ENCODE data around the gene AQP5. TPM values are rescaled to one million over a fixed set of nuclear protein-coding genes. Genes with fewer than 3 reads are reported as not detected.

Gene AQP5
- polyA plus RNA-seq, 1 donor: 0.38 TPM

DNA sequence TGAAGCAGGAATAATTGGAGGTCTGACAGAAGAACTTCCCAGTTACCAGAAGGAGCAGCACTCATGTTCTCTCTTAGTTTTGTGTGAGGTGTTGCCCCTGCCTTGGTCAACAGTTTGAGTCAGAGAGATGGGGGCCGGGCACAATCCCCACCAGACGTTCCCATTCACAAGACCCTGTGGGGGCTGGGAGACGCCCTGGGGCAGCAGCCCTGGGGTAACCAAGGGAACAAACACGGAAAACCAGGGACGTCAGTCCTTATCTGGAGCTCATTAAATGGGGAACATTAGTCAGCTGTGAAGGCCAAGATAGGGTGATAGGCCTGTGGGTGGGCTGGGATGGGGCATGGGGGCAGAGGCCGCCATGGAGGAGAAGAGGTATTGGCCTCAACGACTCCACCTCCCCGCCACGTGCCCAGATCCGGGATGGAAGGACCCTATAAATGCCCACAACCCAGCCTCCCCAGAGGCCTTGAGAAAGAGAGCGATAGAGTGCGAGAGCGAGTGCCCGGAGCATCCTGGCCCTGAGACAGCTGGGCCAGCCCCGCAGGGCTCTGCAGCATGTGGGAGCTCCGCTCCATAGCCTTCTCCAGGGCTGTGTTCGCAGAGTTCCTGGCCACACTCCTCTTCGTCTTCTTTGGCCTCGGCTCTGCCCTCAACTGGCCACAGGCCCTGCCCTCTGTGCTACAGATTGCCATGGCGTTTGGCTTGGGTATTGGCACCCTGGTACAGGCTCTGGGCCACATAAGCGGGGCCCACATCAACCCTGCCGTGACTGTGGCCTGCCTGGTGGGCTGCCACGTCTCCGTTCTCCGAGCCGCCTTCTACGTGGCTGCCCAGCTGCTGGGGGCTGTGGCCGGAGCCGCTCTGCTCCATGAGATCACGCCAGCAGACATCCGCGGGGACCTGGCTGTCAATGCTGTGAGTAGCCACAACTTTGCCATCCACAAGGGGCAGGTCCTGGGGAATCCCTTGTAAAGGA, 11.1 kb upstream of the AQP5 start, which contains the start of gene AQP2:
AQP2 (plus strand) TSS at position 465 of the 979 bp plus-strand sequence; CDS start at position 559, 94 bp downstream.
- DNase-seq (ENCODE audit: low read depth): no peak

DNA sequence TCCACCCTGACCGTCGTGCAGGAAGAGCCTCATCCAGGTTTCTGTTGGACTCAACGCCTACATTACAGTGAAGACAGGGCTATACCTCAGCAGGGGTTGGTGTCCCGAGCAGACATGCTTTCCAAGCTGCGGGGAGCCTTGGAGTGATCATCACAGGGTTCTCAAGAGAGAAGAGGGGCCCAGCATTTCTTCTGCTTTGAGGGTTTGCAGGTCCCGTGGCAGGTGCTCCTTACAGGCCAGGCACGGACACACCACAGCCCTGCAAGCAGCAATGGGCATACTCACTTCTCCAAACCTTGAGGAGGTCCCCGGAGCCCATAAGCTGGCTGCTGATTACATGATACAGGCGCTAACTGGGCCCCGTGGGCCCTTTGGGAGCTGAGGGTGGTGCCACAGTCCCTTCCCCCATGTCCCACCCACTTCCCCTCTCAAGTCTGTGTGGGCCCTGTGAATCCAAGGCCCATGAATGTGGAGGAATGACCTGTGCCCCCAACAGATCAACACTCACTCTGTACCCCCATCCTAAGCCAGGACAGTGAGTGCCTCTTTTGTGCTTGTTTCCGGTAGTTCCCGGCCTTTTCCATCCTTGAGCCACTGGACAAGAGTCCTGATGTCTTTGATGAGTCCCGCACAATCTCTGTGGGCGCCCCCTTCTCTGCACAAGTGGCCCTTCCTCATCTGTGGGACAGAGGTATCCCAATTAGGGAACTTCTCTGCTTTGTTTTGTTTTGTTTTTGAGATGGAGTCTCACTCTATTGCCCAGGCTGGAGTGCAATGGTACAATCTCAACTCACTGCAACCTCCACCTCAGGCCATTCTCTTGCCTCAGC, 10.0 kb upstream of the AQP5 start:
- DNase-seq (ENCODE audit: low read depth): no peak

GRCh38 chr12:49952391-49953055, 9.1 kb upstream of the AQP5 start:
- DNase-seq (ENCODE audit: low read depth): no peak

DNA sequence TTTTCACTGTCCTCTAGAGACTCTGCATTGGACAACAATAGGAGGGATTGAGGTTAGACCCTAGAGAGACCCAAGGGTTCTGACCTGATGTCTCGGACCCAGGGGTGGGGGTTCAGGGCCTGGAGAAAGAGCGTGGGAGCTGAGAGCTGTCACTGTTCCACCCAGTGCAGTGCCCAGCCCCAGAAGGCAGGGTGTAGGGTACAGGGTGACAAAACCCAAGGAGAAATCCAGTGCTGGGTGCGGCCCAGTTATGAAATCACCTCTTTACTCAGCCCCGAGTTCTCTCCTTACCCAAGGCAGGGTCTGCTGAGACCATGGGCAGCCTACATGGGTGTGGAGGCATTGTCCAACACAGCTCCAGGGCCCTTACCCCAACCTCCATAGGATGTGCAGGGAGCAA, 8.5 kb upstream of the AQP5 start:
- DNase-seq (ENCODE audit: low read depth): no peak

- no peak for DNase-seq (ENCODE audit: low read depth)
Measured at GRCh38 chr12:49953961-49954846, 7.5 kb upstream of the AQP5 start.

DNA sequence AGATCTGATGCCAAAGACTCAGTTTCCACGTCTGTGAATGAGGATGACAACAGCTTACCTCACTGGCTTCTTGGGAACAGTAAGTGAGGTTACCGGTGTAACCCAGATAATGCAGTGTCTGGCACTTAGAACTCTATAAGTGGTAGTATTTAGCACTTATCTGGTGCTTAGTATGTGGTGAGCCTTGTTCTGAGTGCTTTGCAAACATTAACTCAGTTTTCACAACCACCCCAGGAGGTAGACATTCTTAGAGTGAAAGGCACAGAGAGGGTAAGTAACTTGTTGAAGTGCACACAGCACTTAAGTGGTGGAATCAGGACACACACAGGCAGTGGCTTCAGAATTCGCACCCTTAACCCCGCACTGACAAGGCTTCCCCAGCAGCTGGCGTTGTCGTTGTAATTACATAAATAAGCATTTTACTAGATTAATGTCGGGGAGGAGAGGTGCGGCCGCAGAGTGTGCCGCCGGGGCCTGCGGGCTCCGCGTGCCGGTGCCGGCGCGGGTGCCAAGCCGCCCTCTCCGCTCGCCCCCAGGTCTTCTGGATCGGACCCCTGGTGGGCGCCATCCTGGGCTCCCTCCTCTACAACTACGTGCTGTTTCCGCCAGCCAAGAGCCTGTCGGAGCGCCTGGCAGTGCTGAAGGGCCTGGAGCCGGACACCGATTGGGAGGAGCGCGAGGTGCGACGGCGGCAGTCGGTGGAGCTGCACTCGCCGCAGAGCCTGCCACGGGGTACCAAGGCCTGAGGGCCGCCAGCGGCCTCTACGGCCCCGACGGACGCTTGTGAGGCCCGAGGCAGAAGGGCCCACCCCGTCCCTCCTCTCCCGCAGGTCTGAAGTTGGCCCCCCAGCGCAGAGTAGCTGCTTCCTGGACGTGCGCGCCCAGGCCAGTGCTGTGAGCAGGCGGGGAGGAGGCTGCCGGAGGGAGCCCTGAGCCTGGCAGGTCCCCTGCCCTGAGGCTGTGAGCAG, 6.5 kb upstream of the AQP5 start:
- no peak for DNase-seq (ENCODE audit: low read depth)

- DNase-seq (ENCODE audit: low read depth): no peak
Measured at GRCh38 chr12:49955899-49956662, 5.6 kb upstream of the AQP5 start.

DNA sequence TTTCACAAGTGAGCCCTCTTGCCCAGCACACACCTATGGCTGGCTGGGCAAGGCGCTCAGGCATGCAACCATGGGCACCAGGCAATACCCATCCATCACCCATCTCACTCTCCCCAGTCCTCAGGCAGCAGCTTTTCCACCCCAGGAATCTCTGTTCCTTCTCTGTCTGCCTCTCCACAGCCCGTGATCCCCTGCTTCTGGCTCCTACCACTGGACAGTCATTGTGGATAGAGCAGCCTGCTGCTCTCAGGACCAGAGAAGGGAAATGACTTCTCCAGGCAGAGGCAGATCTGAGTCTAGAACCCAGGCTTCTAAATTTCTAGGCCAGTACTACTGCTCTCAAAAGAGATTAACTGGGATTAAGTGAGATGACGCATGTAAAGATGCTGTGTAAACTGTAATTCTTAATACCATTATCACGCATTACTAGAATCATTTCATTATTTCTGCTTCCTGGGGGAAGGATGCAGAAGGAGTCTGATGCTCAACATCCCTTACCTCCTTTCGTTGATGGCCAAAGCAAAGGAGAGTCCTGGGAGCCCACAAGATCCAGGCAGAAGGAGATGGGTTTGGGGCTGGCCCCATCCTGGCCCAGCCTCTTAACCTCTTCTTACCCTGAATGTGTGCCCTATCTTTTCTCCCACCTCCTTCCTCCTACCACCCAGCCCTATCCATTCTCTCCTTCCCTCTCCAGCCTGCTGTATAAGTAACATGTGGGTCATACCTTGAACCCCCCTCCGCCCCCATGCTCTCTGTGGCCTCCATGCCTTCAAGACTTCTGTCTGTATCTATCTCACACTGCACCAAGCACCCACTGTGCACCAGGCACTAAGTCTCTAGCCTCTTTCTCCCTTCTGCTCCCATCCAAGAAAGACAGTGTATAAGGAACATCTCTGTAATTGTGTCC, 4.8 kb upstream of the AQP5 start:
- no peak for DNase-seq (ENCODE audit: low read depth)

DNA sequence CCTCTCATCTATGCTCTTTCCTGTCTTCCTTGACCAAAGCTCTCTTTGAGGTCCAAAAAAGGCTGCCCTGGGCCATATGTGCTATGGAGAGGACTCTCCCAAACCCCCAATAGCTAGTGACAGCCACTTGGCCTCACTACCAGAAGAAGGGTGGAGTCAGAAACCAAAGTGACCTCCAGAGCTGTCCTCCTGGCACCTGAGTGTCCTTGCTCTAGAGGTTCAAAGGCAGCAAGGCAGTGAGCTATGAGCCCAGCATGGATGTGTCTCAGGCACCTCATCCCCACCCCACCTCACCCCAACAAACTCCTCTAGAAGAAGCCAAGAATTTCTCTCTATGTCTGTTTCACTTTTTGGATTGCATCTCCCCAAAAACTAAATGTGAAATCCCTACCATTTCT, 4.1 kb upstream of the AQP5 start:
- no peak for DNase-seq (ENCODE audit: low read depth)

- no peak for DNase-seq (ENCODE audit: low read depth)
Measured at GRCh38 chr12:49959685-49960473, 1.8 kb upstream of the AQP5 start.

- DNase-seq (ENCODE audit: low read depth): no peak
Measured at GRCh38 chr12:49960474-49961110, 1.1 kb upstream of the AQP5 start.

- no peak for DNase-seq (ENCODE audit: low read depth)
Measured at GRCh38 chr12:49961993-49962764, 507 bp downstream of the AQP5 start.

- no peak for DNase-seq (ENCODE audit: low read depth)
Measured at GRCh38 chr12:49962861-49963765, 1.4 kb downstream of the AQP5 start.

DNA sequence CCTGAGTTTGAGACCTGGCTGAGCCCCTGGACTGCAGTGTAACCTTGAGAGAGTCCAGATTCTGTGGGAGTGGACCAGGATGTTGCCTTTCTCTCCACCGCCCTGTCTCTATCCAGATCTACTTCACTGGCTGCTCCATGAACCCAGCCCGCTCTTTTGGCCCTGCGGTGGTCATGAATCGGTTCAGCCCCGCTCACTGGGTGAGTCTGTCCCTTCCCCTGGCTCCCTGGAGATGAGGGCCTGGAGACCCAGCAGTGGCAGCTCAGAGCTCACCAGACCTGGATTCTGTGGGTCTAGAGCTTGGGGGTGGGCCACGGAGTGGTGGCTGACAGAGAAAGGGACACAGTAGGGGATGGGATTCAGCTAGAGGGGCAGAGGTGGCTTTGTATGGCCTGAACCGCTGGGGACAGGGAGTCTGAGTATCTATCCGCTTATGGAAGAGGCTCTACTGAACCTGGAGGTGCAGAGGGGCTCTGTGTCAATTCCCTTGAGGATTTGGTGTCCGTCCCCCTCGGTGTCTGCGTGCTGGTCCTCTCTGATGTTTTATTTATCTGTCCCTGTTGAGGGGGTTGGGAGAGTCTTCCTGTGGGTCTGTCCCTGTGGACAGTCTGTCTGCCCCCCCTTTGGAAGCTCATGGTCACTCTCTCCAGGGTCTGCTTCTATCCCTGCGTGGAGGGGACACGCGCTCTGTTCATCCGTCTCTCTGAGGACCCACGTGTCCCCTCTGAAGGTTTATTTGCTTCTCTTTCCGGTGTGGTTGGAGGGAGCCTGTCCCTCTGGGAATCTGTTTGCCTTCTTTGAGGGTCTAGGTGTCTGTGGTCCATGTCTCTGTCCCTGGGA, 2.5 kb downstream of the AQP5 start:
- DNase-seq (ENCODE audit: low read depth): no peak

Measured in forelimb muscle (tissue), 1 donor.